ENCODE results near the gene KAT6B.

Gene KAT6B

DNA sequence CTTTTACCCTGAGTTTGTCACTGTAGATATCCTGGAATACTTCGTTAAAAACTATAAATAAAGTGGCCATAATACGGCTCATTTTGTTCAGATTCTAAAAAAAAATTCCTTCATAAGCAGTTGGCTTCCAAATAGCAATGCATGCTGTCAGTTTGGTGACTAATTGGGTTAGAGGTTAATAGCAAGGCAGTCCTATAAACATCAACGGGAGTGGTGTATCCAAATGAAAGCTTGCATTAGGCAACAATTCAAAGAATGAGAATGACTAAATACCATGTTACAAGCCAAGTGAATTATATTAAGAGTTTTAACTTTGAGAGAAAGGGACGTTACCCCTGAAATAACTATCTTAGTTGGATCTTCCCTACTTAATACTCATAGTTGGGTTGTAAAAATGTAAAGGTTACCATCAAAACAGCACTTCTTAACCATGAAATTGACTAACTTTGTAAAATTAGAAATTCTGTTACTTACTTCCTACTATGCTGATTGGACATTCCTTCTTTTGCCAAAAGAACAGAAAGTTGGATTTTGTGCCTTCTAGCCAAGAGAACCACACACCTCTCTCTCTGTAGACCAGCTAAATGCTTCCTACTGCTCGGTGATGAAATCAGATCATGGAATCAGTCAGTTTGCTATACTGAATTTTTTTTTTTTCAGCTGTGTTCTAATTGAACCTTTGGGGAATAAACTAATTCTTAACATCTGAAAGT is 98.0 kb downstream of the KAT6B start:
- DNase-seq, result no peak

- DNase-seq, result no peak
Measured at GRCh38 chr10:74925291-74925690, 98.9 kb downstream of the KAT6B start.

GRCh38 chr10:74925708-74926107 is 99.3 kb downstream of the KAT6B start:
- DNase-seq, result no peak

DNA sequence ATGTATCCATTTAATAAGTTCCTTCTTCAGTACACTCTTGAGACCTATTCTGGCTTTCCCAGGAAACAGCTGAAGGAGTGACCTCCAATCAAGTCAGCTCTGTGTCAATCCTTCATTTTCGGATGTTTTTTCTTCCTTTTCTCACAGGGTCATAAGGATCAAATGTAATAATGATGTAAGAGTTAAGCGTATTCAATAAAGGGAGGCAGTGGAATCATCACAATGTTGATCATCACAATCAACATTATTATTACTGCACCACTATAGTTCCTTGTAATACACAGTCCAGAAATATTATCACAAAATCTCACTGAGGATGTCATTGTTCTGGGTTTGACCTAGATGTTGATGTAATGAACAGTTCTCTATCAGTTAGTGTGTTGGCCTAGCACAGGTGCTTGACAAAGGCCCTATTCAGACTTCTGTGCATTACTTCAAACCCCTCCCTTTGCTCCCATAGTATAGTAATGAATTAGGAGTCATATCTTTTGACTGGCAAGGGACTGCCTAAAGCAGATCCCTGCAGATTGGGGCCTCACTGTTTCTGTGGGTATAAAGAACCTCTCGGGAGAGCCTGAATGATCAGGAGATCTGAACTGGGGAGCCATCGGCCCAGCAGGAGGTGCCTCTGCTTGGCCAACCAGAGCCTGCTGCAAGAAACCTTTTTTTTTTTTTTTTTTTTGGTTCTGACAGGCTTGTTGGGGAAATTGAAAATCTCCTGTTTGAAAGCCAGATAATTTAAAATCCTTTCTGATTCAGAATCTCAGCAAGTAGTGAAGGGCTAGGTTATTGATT is 100.6 kb downstream of the KAT6B start:
- DNase-seq, result no peak

GRCh38 chr10:74927701-74928100 is 101.3 kb downstream of the KAT6B start:
- DNase-seq, result no peak

DNA sequence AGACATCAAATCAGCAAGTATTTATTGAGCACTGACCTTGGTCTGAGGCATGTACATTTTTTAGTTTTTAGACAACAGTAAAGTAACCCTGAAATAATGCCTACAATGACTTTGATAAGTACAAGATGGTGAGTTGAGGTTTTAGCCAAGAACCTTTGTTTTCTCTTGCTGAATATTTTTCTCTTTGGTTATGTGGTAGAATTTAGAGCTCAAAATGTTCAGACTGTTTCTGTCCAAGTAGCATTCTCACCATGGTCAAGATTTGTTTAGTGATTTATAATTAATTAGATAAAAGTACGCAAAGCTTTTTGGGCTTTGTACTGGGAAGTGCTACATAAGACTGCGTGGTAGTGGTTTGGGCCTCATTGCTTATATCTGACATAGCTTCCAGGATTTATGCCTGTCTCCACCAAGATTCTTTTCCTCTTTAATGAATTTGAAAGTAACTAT is 102.4 kb downstream of the KAT6B start:
- DNase-seq, result no peak

DNA sequence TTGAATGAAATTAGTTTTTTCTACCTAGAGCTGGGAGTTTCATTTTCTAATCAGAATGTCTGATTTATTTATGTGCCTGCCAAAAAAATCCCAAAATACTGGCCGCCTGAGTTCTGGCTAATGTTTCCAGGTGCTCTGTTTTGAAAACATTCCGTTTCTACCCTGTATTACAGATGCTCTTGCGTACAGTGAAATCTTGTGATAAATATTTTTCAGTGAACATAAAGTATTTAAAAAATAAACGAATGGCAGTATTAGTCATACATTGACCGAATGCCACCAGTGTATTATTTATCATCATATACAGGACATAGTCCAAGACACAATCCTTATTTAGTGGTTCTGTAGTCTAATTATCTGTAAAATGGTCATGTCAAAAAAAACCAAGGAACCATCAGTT is 102.8 kb downstream of the KAT6B start:
- no peak for DNase-seq

DNA sequence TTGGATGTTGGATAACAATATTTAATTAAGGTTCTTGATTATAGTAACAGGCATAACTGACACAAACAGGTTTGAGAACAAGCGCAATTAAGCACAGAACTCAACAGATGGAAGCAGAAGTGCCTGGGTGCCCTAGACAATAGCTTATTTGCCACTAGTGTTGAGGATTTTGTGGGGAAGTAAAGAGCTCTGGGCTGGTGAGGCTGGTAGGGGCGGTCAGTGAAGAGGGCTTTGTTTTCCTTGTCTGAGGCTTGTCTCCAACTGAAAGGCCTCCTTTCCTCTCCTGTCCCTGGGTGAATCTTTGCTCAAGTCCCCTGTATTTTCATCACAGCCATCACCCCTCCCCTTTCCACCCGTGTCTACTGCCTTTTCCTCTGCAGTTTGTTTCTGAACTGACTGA is 104.6 kb downstream of the KAT6B start:
- no peak for DNase-seq

GRCh38 chr10:74932648-74933047 is 106.2 kb downstream of the KAT6B start:
- no peak for DNase-seq

DNA sequence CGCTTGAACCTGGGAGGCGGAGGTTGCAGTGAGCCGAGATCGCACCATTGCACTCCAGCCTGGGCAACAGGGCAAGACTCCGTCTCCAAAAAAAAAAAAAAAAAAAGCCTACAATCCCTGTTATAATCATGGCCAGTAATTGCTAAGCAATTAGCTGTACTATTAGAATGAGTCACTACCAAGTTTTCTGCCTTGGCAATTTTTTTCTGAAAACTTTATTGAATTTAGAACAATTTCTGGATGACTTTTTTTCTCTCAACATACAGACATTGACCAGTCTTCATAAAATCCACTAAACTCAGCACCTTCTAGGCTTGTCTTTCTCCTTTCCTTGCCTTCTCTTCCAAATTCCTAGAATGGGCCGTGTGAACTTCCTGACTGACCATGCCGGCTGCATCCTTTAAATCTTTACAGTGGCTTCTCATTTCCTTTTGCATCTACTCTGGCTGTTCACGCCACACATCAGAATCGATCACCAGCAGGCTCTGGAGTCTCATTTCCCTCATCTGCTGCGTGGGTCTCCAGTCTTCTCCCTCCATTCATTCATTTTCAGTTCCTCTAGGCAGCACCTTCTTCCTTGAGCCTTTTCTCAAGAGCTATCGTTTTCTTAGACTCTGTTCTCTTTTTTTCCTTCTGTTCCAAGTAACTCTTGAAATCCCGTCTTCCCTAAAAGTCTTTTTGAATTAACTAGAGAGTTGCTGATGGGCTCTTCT is 107.9 kb downstream of the KAT6B start:
- DNase-seq, result no peak

GRCh38 chr10:74936577-74937265 is 110.3 kb downstream of the KAT6B start:
- DNase-seq, result no peak

DNA sequence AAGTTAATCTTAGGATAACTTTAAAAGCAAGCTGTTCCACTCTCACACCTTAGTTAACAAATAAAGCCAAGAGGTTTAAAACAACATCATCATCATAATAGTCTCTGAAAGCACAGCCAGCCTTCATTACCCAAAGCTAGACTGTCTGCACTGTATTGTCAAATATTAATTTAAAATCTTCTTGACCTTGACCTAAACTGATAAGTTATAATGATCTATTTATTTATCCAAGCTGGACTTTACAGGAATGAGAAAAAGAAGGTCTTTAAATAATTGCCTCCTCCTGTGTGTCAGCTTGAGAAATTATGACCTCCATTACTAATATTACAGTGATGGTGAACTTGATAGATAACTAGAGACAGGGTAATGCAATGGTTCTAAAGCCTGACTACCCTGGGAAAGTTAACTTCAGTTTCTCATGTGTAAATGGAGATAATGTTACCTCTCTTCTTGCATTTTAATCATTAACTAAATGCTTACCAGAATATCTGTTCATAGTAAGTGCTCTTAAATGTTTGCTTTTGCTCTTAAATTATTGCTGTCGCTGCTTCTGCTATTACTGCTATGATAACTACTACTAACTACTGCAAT is 111.0 kb downstream of the KAT6B start:
- no peak for DNase-seq

DNA sequence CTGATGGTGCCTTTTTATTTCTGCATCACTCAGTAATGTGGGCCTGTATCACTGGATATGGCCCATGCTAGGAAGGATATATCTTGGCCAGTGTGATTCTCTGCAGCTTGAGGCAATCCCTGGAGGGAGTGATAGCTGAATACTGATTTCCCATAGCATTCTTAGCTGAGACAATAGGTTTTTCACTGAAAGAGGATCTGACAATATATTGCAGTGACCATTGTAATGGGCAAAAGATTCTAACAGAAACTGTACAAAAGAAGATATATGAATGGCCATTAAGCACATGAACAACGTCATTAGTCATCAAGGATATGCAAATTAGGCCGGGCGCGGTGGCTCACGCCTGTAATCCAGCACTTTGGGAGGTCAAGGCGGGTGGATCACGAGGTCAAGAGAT is 117.8 kb downstream of the KAT6B start:
- DNase-seq, result no peak

DNA sequence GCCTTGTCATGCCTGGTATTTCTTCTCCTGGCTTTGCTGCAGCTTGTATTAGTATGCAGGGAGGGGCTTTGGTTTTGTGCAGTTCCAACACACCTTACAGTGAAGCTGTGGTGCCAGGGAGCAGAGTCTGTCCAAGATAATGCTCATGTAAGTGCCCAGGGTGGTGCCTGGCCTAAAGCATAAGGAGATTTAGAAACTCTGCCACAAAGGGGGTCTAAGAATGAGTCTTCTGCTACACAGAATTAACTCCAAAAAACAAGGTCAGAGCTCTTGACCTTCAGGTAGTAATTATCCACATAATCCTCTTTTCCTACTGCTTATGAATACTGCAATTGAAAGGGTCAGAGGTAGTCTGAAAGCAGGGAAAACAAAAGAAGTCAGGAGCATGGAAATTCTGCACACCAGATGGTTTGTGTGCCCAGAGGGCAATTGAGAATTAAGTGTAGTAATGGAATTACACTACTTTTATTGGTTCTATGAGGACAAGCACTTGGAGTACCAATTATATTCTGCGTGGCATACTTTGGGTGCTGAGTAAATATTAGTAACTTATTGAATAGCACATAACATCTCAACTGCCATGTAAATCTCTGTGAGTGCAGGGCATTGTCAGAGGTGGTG is 121.5 kb downstream of the KAT6B start:
- DNase-seq, result no peak

DNA sequence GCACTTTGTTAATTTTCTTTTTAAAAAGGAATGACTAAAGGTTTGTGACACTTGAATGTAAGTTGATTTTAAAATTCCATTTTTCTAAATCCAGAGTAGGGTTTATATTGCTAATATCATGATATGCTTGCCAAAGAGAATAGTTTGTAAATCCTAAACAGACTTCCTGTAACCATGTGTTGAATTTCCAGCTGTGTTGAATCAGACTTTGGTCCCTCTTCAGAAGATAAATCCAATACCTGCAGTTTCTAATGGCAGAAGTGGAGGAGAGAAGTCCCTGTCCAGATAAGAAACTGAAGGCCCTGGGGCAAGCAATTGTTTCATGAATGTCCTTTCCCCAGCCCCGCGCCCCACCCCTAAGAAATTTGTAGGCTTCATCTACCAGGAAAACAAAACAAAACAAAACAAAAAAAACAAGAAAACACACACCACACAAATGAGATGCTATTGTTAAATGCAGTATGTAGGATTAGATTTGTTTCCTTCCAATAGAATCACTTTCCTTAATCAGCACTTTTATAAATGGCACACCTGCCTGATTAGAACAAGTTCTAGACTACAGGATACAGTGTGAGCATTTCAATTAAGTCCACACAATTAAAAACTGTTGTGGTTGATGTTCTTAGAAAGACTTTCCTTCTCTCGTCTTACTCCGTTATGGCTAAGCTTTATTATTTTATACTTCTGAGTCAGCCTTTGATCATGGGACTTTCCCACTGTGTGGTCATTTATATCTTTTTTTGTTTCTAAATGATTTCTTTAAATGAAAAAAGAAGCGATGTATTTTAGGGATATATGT is 122.8 kb downstream of the KAT6B start:
- no peak for DNase-seq

- DNase-seq, result no peak
Measured at GRCh38 chr10:74949843-74950765, 123.7 kb downstream of the KAT6B start.

DNA sequence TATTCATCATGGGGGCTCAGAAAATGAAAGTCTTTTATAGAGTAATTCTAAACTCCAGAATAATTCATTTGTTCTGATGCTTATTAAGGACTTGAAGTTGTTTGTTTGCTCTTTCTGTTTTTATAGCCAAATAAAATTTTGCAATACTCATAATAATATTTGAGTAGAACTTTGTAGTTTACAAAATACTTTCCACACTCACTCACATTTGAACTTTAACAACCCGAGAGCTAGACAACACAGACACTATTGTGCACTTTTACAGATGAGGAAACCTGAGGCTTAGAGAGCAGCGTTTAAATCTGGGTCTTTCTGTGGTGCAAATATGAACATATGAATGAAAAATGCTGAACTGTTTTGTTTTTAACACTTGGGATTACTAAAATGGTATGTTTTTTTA is 126.8 kb downstream of the KAT6B start:
- no peak for DNase-seq

DNA sequence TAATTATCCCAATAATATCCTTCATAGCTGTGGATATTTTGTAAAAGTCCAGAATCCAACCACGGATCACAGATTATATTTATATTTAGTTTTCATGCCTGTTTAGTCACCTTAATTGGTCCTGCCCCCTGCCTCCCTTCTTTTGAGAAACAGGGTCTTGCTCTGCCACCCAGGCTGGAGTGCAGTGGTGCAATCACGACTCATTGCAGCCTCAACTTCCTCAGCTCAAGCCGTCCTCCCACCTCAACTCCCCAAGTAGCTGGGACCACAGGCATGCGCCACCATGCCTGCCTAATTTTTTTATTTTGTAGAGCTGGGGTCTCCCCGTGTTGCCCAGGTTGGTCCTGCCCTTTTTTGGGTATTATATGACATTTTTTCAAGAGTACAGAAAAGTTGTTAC is 129.4 kb downstream of the KAT6B start:
- DNase-seq, result no peak

GRCh38 chr10:74956555-74957111 is 130.2 kb downstream of the KAT6B start:
- DNase-seq, result no peak
